ENCODE measurements around the gene JPH4. TPM values are rescaled to one million over a fixed set of nuclear protein-coding genes. Genes with fewer than 3 reads are reported as not detected.

The JPH4 gene
- polyA plus RNA-seq, 3 donors: 2.2 to 4.1 (median 3.7) TPM

GRCh38 chr14:23563473-23564180 lies 15.0 kb downstream of the JPH4 start:
- no peak overlapping the region for H3K4me3 ChIP-seq (replicated peaks in 1 of 3; ENCODE audit: low read depth in 2 of 3, low read length in 3 of 3)
- H3K79me2 ChIP-seq (ENCODE audit: insufficient read depth, low read length): peaks cover 15% of the 10 kb centered on the region
- H3K9ac ChIP-seq (ENCODE audit: insufficient read depth, low read length, poor library complexity, severe bottlenecking): no peak overlapping the region
- DNase-seq: no peak
- Mint-ChIP-seq H3K9me3 (peaks cover 0 to 2% (median 0%) of the 10 kb centered on the region in 7 donors), H3K27ac (peak overlapping the region; percentile 22 to 87 (median 70)), H3K36me3 (peaks cover 53 to 74% of the 10 kb centered on the region in 2 donors), H3K4me1 (peaks cover 41% of the 10 kb centered on the region), H3K27me3 (ENCODE audit: low read depth in 3 of 3) (peaks cover 0 to 1% (median 0%) of the 10 kb centered on the region in 3 donors), H3K4me3 (no peak overlapping the region)
- H3K27me3 ChIP-seq (ENCODE audit: control insufficient read depth in 2 of 2, insufficient read depth in 2 of 2, low read length in 2 of 2): no peaks in the 10 kb centered on the region
- H3K4me2 ChIP-seq (replicated peaks; ENCODE audit: extremely low read depth, low read length, poor library complexity, severe bottlenecking): no peak overlapping the region
- no peak overlapping the region for H2AFZ ChIP-seq (ENCODE audit: insufficient read depth, low read depth, low read length, poor library complexity, severe bottlenecking)
- WGBS (ENCODE audit: insufficient coverage): 95% methylated on average over 8 of the region's 14 CpGs
- H3K36me3 ChIP-seq (replicated peaks in 1 of 2; ENCODE audit: control insufficient read depth in 1 of 2, insufficient read depth in 2 of 2, low read length in 2 of 2): peaks cover 57 to 71% of the 10 kb centered on the region in 2 donors
- TF ChIP-seq CTCF (IDR thresholded peaks at IDR 0.05): no peak
- peaks cover 31% of the 10 kb centered on the region for H4K20me1 ChIP-seq (ENCODE audit: insufficient read depth, low read length)
- H3K27ac ChIP-seq (ENCODE audit: low read depth in 1 of 2, low read length in 2 of 2): peak overlapping the region; percentile 24 to 34
- no peaks in the 10 kb centered on the region for H3K9me3 ChIP-seq (replicated peaks in 1 of 2; ENCODE audit: control insufficient read depth in 1 of 2, insufficient read depth in 1 of 2, low read length in 2 of 2)
- peaks cover 33 to 41% of the 10 kb centered on the region in 2 donors for H3K4me1 ChIP-seq (ENCODE audit: control insufficient read depth in 1 of 2, insufficient read depth in 2 of 2, low read length in 2 of 2)
- intact Hi-C loops (cut with micrococcal nuclease): loop anchor here in 1 of 2 donors (5.0 to 10.0 kb wide), 2 partner anchors 86 to 239 kb away; partner anchors contain the start of gene PABPN1

- Histone ChIP-seq H3K36me3 (replicated peaks in 1 of 2; ENCODE audit: control insufficient read depth in 1 of 2, insufficient read depth in 2 of 2, low read length in 2 of 2) (peaks cover 62 to 77% of the 10 kb centered on the region in 2 donors), H3K27me3 (ENCODE audit: control insufficient read depth in 2 of 2, insufficient read depth in 2 of 2, low read length in 2 of 2) (no peaks in the 10 kb centered on the region), H4K20me1 (ENCODE audit: insufficient read depth, low read length) (peaks cover 31% of the 10 kb centered on the region), H3K27ac (ENCODE audit: low read depth in 1 of 2, low read length in 2 of 2) (peak overlapping the region; percentile 24 to 34), H3K4me3 (replicated peaks in 1 of 3; ENCODE audit: low read depth in 2 of 3, low read length in 3 of 3) (no peak overlapping the region), H3K9ac (ENCODE audit: insufficient read depth, low read length, poor library complexity, severe bottlenecking) (no peak overlapping the region), H3K4me2 (replicated peaks; ENCODE audit: extremely low read depth, low read length, poor library complexity, severe bottlenecking) (no peak overlapping the region), H3K9me3 (replicated peaks in 1 of 2; ENCODE audit: control insufficient read depth in 1 of 2, insufficient read depth in 1 of 2, low read length in 2 of 2) (no peaks in the 10 kb centered on the region), H3K4me1 (ENCODE audit: control insufficient read depth in 1 of 2, insufficient read depth in 2 of 2, low read length in 2 of 2) (peaks cover 26 to 34% of the 10 kb centered on the region in 2 donors), H2AFZ (ENCODE audit: insufficient read depth, low read depth, low read length, poor library complexity, severe bottlenecking) (no peak overlapping the region), H3K79me2 (ENCODE audit: insufficient read depth, low read length) (peaks cover 20% of the 10 kb centered on the region)
- Mint-ChIP-seq H3K4me3 (no peak overlapping the region), H3K4me1 (peaks cover 38% of the 10 kb centered on the region), H3K36me3 (peaks cover 60 to 79% of the 10 kb centered on the region in 2 donors), H3K27ac (peak overlapping the region; percentile 7 to 87 (median 70)), H3K9me3 (peaks cover 0 to 2% (median 0%) of the 10 kb centered on the region in 7 donors), H3K27me3 (ENCODE audit: low read depth in 3 of 3) (peaks cover 0 to 1% (median 0%) of the 10 kb centered on the region in 3 donors)
- WGBS (ENCODE audit: insufficient coverage): no CpG with 5 or more reads among the region's 2 CpGs
- peak in 2 of 3 donors; percentile 46 to 61 for DNase-seq
- peak; percentile 97 for TF ChIP-seq CTCF (IDR thresholded peaks at IDR 0.05)
- intact Hi-C loops (cut with micrococcal nuclease): loop anchor here (1.0 to 10.0 kb wide), 3 partner anchors 85 to 238 kb away; partner anchors contain the start of gene PABPN1 (in 1 of the 2)
Observed at GRCh38 chr14:23562822-23563472, 15.6 kb downstream of the JPH4 start.

Measured in CD14-positive monocyte (primary cell).